A549 (cell line): ENCODE data around the gene SP2.

Source experiments
- GATA3 ChIP-seq: IDR thresholded peaks from 2 replicates; pipeline ENCODE4 v1.6.1; 2012; ENCODE audit warnings: borderline replicate concordance
- TF ChIP-seq, protein P1 (sequence below): fragments of >200 bp; sonication (Bioruptor Twin); formaldehyde crosslinking; IDR thresholded peaks from 3 replicates; pipeline ENCODE4 v1.5.1; 2016

DNA sequence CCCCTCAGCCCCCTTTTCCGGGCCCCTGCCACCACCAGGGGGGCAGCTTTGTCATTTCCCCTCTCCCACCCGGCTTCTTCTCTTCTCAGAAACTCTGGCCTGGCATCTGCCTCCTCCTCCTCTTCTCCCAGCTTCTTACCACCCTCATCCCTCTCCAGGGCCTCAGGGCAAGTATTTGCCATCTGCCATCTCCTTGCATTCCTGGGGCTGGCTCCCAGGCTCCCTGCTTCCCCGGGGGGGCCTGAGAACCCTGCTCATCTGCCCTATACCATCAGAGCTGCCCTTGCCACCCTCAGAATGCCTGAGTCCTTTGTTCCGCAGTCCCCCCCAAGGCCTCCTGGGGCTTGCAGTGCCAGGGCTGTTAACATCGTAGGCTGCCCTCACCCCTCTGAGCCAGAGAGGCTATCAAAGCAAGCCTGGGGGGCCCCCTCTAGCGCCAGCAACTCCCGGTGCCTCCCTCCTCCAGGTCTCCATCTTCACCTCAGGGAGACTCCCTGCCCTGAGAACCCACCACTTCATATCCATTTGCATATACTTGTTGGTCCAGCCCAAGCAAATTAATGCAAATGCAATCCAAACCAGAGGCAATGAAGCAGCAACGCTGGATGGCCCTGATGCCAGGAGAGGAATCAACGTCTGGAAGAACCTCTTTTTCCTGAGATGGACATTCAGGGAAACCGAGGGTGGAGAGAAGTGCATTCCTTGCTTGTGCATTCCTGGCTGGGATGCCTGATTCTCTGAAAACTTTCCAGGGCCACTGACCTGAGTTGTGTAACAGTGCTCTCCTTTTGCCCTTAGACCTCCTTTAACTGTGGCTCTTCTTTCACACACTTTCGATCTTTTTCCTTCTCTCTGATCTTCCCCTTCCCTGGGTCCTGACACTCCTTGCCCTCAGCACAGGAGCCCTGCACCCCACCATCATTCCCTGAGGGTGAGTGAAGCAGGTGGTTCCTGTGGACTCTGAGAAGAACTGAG is 20.7 kb upstream of the SP2 start:
- no peak for TF ChIP-seq GATA3
- TF ChIP-seq, protein P1, sequence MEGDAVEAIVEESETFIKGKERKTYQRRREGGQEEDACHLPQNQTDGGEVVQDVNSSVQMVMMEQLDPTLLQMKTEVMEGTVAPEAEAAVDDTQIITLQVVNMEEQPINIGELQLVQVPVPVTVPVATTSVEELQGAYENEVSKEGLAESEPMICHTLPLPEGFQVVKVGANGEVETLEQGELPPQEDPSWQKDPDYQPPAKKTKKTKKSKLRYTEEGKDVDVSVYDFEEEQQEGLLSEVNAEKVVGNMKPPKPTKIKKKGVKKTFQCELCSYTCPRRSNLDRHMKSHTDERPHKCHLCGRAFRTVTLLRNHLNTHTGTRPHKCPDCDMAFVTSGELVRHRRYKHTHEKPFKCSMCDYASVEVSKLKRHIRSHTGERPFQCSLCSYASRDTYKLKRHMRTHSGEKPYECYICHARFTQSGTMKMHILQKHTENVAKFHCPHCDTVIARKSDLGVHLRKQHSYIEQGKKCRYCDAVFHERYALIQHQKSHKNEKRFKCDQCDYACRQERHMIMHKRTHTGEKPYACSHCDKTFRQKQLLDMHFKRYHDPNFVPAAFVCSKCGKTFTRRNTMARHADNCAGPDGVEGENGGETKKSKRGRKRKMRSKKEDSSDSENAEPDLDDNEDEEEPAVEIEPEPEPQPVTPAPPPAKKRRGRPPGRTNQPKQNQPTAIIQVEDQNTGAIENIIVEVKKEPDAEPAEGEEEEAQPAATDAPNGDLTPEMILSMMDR, result no peak
